EL (cell line): ENCODE measurements around the gene ATP10B.
A peak's percentile ranks its signal among the peaks of the same experiment; 100 is the strongest.

Experiments
- DNase-seq: peaks from one replicate; pipeline ENCODE4 v3.0.0-alpha.2; 2016

ATP10B gene

GRCh38 chr5:160675988-160676387 lies 176.0 kb downstream of the ATP10B start:
- no peak for DNase-seq

- no peak for DNase-seq
Observed at GRCh38 chr5:160674901-160675300, 177.1 kb downstream of the ATP10B start.

GRCh38 chr5:160672521-160672920 lies 179.5 kb downstream of the ATP10B start:
- DNase-seq, result no peak

- no peak for DNase-seq
Observed at GRCh38 chr5:160668356-160668755, 183.7 kb downstream of the ATP10B start.

- DNase-seq, result no peak
Observed at GRCh38 chr5:160667160-160667559, 184.9 kb downstream of the ATP10B start.

GRCh38 chr5:160665460-160665859 lies 186.6 kb downstream of the ATP10B start:
- no peak for DNase-seq

GRCh38 chr5:160660132-160660531 lies 191.9 kb downstream of the ATP10B start:
- DNase-seq, result no peak

GRCh38 chr5:160657622-160658458 lies 194.2 kb downstream of the ATP10B start:
- DNase-seq, result no peak

- DNase-seq, result no peak
Observed at GRCh38 chr5:160657068-160657507, 194.9 kb downstream of the ATP10B start.

GRCh38 chr5:160655717-160656116 lies 196.3 kb downstream of the ATP10B start:
- no peak for DNase-seq

- DNase-seq, result no peak
Observed at GRCh38 chr5:160651692-160652645, 200.0 kb downstream of the ATP10B start.

GRCh38 chr5:160649304-160649703 lies 202.7 kb downstream of the ATP10B start:
- peak; percentile 1 for DNase-seq

GRCh38 chr5:160646033-160646432 lies 206.0 kb downstream of the ATP10B start:
- DNase-seq, result no peak

GRCh38 chr5:160643616-160644240 lies 208.3 kb downstream of the ATP10B start:
- DNase-seq, result no peak

- no peak for DNase-seq
Observed at GRCh38 chr5:160641405-160641804, 210.6 kb downstream of the ATP10B start.

- no peak for DNase-seq
Observed at GRCh38 chr5:160640406-160640805, 211.6 kb downstream of the ATP10B start.

GRCh38 chr5:160638161-160638742 lies 213.8 kb downstream of the ATP10B start:
- no peak for DNase-seq

- no peak for DNase-seq
Observed at GRCh38 chr5:160637357-160638090, 214.5 kb downstream of the ATP10B start.

GRCh38 chr5:160635663-160636062 lies 216.3 kb downstream of the ATP10B start:
- no peak for DNase-seq

GRCh38 chr5:160635046-160635445 lies 217.0 kb downstream of the ATP10B start:
- DNase-seq, result no peak

- no peak for DNase-seq
Observed at GRCh38 chr5:160629003-160629402, 223.0 kb downstream of the ATP10B start.

- DNase-seq, result no peak
Observed at GRCh38 chr5:160628619-160628968, 223.4 kb downstream of the ATP10B start.
